GM12873 (cell line): ENCODE data around the gene ADRA2A.
A peak's percentile ranks its signal among the peaks of the same experiment; 100 is the strongest.

ENCODE experiments used
- TF ChIP-seq, protein P1 (sequence below): IDR thresholded peaks from 2 replicates; pipeline ENCODE4 v1.5.1; 2012; ENCODE audit warnings: low read depth, mild to moderate bottlenecking, moderate library complexity, low read length, control low read depth; ENCODE audit not compliant: insufficient read depth; ENCODE audit errors: missing control alignments

ADRA2A gene

DNA sequence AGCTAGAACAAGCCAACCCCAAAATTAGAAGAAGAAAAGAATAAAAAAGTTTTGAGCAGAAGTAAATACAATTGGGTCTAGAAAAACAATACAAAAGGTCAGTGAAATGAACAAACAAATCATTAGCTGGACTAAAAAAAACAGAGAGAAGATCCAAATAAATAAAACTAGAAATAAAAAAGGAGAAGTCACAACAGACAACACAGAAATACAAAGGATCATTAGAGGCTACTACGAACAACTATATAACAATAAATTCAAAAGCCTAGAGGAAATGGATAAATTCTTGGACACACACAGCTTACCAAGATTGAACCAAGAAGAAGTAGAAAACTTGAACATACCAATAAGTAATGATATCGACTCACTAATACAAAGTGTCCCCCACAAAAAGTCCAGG lies 13.4 kb upstream of the ADRA2A start:
- TF ChIP-seq, protein P1, sequence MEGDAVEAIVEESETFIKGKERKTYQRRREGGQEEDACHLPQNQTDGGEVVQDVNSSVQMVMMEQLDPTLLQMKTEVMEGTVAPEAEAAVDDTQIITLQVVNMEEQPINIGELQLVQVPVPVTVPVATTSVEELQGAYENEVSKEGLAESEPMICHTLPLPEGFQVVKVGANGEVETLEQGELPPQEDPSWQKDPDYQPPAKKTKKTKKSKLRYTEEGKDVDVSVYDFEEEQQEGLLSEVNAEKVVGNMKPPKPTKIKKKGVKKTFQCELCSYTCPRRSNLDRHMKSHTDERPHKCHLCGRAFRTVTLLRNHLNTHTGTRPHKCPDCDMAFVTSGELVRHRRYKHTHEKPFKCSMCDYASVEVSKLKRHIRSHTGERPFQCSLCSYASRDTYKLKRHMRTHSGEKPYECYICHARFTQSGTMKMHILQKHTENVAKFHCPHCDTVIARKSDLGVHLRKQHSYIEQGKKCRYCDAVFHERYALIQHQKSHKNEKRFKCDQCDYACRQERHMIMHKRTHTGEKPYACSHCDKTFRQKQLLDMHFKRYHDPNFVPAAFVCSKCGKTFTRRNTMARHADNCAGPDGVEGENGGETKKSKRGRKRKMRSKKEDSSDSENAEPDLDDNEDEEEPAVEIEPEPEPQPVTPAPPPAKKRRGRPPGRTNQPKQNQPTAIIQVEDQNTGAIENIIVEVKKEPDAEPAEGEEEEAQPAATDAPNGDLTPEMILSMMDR: no peak

DNA sequence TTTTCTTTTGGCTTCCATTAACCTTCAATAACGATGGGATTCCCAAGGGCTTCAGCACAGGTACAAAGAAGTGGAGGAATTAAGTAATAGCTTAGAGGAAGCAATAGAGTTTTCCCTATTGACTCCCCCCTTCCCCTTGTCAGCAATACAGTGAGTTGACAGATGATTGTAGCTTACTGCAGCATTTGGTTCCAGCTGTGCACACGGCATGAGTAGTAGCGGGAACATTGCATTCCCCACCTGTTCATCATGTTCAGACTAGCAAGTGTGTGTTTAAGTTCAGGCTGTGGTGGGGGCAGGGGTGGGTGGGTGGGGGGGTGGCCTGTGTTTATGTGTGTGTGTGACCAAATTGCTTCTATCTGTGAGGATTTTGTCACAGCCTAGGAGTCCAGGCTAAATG lies 4.6 kb upstream of the ADRA2A start:
- TF ChIP-seq, protein P1: no peak

DNA sequence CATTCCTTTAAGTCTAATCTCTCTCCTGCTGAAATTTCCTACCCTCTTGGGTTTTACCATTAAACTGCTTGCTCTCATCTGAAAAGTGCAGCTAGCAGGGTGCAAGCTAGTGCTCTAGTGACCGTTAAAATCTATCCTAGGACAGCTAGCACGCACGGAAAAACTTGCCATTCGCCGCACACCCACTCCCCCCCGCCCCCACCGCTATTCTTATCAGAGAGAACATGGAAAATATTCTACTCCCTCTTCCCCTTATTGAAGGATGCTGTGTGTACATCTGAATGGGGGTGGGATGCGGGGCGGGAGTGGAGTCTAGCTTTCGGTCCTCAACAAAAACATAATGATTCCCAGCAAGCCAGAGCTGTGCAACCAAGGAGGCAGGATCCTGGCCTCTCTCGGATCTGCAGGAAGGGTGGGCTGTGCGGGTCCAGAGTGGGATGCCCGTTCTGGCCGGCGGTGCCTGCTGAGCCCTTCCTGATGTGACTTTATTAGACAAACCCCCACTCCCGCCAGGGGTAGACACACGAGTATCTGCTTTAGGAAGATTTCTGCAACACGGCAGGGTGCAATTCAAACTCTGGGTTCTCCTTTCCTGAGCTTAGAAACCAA lies 1.1 kb upstream of the ADRA2A start:
- TF ChIP-seq, protein P1: no peak

DNA sequence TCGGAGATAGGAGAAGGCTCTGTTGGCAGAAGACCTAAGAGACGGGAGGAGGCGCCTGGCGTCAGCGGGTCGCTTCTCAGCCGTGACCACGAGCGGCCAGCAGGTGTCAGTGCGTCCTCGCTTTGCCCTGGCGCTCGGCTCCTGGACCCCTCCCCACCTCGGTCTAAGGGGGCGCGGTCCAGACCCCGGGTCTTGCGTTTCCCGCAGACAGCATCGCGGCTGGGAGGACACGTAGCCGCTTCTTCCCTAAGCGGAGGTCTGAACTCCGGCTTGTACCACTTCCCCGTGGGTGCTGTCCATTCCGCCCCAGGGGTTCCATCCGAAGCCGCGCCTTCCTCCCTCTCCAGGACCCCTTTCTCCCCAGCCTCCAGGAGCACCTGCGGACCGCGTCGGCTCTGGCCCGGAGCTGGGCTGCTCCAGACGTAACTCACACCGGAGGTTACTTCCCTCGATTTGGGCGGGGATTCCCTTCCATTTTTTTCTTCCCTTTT lies 593 bp upstream of the ADRA2A start:
- TF ChIP-seq, protein P1: peak; percentile 87

DNA sequence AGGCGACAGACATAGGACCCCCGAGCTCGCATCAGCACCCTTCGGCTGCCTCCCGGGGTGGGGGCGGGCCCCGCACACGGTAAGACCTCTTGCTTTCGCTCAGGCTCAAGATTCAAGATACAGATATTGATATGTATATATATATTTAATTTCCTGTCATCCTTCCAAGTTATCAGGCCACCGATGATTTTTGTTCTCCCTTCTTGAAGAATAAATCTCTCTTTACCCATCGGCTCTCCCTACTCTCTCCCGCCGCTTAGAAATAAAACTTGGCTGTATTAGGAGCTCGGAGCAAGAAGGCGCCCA lies 603 bp downstream of the ADRA2A start:
- TF ChIP-seq, protein P1: no peak

DNA sequence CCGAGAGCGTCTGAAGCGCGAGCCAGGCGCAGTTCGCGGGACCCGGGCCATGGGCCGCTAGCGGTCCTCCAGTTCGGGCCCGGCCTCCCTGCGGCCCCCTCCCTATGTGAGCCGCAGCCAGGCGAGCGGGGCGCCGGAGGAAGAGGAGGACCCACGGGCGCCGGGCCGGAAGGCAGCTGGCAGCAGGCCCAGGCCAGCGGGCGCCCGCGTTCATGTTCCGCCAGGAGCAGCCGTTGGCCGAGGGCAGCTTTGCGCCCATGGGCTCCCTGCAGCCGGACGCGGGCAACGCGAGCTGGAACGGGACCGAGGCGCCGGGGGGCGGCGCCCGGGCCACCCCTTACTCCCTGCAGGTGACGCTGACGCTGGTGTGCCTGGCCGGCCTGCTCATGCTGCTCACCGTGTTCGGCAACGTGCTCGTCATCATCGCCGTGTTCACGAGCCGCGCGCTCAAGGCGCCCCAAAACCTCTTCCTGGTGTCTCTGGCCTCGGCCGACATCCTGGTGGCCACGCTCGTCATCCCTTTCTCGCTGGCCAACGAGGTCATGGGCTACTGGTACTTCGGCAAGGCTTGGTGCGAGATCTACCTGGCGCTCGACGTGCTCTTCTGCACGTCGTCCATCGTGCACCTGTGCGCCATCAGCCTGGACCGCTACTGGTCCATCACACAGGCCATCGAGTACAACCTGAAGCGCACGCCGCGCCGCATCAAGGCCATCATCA lies 1.1 kb downstream of the ADRA2A start:
- TF ChIP-seq, protein P1: no peak

DNA sequence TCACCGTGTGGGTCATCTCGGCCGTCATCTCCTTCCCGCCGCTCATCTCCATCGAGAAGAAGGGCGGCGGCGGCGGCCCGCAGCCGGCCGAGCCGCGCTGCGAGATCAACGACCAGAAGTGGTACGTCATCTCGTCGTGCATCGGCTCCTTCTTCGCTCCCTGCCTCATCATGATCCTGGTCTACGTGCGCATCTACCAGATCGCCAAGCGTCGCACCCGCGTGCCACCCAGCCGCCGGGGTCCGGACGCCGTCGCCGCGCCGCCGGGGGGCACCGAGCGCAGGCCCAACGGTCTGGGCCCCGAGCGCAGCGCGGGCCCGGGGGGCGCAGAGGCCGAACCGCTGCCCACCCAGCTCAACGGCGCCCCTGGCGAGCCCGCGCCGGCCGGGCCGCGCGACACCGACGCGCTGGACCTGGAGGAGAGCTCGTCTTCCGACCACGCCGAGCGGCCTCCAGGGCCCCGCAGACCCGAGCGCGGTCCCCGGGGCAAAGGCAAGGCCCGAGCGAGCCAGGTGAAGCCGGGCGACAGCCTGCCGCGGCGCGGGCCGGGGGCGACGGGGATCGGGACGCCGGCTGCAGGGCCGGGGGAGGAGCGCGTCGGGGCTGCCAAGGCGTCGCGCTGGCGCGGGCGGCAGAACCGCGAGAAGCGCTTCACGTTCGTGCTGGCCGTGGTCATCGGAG lies 1.8 kb downstream of the ADRA2A start:
- TF ChIP-seq, protein P1: no peak
